ENCODE measurements around the gene FBXO21. TPM values are rescaled to one million over a fixed set of nuclear protein-coding genes. Genes with fewer than 3 reads are reported as not detected.

Gene FBXO21, protein sequence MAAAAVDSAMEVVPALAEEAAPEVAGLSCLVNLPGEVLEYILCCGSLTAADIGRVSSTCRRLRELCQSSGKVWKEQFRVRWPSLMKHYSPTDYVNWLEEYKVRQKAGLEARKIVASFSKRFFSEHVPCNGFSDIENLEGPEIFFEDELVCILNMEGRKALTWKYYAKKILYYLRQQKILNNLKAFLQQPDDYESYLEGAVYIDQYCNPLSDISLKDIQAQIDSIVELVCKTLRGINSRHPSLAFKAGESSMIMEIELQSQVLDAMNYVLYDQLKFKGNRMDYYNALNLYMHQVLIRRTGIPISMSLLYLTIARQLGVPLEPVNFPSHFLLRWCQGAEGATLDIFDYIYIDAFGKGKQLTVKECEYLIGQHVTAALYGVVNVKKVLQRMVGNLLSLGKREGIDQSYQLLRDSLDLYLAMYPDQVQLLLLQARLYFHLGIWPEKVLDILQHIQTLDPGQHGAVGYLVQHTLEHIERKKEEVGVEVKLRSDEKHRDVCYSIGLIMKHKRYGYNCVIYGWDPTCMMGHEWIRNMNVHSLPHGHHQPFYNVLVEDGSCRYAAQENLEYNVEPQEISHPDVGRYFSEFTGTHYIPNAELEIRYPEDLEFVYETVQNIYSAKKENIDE
- total RNA-seq (190 and 203 TPM in 2 replicates), polyA plus RNA-seq (53.7 and 66.8 TPM in 2 replicates)

DNA sequence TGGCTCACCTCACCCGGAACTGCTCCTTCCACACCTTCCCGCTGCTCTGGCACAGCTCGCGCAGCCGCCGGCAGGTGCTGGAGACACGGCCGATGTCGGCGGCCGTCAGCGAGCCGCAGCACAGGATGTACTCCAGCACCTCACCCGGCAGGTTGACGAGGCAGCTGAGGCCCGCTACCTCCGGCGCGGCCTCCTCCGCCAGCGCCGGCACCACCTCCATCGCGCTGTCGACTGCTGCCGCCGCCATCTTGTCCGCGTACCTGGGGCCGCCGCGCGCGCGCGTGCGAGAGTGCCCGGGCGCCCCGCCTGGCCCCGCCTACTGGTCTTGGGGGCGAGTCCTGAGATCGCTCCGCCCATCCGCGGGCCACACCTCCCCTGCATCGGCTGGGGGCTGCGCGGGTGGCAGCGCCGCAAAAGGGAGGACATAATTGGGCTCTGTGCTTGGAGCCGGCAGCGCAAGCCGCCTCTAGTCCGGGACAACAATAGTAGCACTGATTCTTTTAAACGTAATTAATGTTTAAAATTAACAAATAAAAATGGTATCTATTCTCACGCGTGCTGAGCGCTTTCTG lies at the start of gene FBXO21:
TSS of gene FBXO21 (minus strand) at position 261 of the 572 bp plus-strand sequence. CDS start at position 247, 14 bp downstream.
- TF ChIP-seq, protein P1, sequence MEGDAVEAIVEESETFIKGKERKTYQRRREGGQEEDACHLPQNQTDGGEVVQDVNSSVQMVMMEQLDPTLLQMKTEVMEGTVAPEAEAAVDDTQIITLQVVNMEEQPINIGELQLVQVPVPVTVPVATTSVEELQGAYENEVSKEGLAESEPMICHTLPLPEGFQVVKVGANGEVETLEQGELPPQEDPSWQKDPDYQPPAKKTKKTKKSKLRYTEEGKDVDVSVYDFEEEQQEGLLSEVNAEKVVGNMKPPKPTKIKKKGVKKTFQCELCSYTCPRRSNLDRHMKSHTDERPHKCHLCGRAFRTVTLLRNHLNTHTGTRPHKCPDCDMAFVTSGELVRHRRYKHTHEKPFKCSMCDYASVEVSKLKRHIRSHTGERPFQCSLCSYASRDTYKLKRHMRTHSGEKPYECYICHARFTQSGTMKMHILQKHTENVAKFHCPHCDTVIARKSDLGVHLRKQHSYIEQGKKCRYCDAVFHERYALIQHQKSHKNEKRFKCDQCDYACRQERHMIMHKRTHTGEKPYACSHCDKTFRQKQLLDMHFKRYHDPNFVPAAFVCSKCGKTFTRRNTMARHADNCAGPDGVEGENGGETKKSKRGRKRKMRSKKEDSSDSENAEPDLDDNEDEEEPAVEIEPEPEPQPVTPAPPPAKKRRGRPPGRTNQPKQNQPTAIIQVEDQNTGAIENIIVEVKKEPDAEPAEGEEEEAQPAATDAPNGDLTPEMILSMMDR (IDR thresholded peaks at IDR 0.05; ENCODE audit: low read depth, low read length): no peak
- Histone ChIP-seq H3K4me1 (ENCODE audit: low read depth) (peaks cover 4% of the 10 kb centered on the region), H3K4me3 (peak within 1 kb of the TSS; percentile 83), H3K36me3 (peaks cover 16% of the 10 kb centered on the region), H3K9me3 (ENCODE audit: low read depth) (no peaks in the 10 kb centered on the region), H3K27me3 (no peaks in the 10 kb centered on the region), H3K27ac (no peak within 1 kb of the TSS)
- peak; percentile 89 to 94 for DNase-seq (ENCODE audit: low read depth in 1 of 2, low spot score in 1 of 2)

DNA sequence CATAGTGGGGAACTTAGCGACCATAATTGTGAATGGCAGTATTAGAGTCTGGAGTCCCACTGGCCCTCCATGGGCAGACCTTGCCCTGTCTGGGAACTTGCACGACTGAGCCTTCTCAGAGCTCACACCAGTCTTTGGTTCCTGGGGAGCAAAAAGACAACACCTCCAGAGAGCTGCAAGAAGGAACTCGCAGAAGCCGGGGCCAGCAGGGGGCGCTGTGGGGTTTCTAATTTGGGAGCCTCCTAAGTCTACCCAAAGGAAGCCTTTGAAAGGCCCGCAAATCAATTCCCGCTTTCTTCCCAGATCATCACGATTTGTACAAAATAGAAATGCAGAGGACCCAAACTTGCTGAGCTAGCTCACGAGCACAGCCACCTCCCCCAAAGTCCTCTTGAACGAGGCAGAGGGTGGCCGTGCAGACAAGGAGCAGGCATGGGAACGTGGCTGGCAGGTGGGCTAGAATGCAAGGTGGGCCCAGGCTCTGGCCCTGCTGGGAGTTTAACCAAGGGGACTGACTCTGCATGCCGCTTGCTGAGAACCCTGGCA lies 46.3 kb upstream of the FBXO21 start:
- Histone ChIP-seq H3K27me3 (peaks cover 3% of the 10 kb centered on the region), H3K9me3 (ENCODE audit: low read depth) (no peaks in the 10 kb centered on the region), H3K4me1 (ENCODE audit: low read depth) (no peaks in the 10 kb centered on the region), H3K27ac (no peak overlapping the region), H3K4me3 (no peak overlapping the region), H3K36me3 (no peaks in the 10 kb centered on the region)
- peak; percentile 54 to 88 for DNase-seq (ENCODE audit: low read depth in 1 of 2, low spot score in 1 of 2)
- TF ChIP-seq, protein P1 (IDR thresholded peaks at IDR 0.05; ENCODE audit: low read depth, low read length): peak; percentile 76

DNA sequence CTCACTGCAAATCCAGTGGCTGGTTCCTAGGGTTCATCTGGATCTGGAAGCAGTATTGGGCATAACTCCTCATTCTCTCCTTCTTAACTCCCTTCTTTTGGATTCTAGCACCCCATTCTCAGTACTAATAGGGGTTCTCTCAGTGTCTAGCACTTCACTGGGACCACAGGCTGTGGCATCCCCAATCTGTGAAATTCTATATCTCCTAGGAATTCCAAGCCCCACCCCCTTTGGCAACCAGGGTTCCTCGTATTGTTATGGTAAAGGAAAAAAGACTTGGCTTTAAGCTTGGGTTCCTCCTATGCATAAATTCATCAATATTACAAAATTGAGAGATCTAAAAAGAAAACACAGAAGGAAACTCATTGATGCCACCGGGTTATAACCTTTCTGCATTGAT lies 45.0 kb upstream of the FBXO21 start:
- H3K36me3 ChIP-seq: no peaks in the 10 kb centered on the region
- no peak overlapping the region for H3K4me3 ChIP-seq
- peaks cover 3% of the 10 kb centered on the region for H3K27me3 ChIP-seq
- H3K4me1 ChIP-seq (ENCODE audit: low read depth): no peaks in the 10 kb centered on the region
- no peak overlapping the region for H3K27ac ChIP-seq
- TF ChIP-seq, protein P1 (IDR thresholded peaks at IDR 0.05; ENCODE audit: low read depth, low read length): no peak
- DNase-seq (ENCODE audit: low read depth in 1 of 2, low spot score in 1 of 2): no peak
- no peaks in the 10 kb centered on the region for H3K9me3 ChIP-seq (ENCODE audit: low read depth)

DNA sequence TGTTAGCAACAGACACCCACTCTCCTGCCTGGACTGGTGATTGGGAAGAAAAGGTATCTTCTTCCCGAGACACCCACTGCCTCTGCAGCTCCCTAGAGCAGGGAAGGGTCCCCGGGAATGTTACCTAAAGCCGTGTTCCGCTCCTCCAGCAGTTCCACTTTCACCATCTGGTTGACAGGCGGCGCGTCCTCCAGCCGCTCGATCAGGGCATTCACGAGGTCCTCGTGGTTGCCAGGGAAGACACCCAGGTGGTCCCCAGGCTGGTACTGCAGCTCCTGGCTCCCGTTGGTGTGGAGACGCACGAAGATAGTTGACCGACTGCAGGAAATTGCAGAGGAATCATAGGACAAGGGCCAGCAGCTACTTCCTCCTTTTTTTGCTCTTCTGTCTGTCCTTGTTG lies 44.2 kb upstream of the FBXO21 start:
- peaks cover 3% of the 10 kb centered on the region for H3K27me3 ChIP-seq
- no peak for DNase-seq (ENCODE audit: low read depth in 1 of 2, low spot score in 1 of 2)
- TF ChIP-seq, protein P1 (IDR thresholded peaks at IDR 0.05; ENCODE audit: low read depth, low read length): no peak
- no peaks in the 10 kb centered on the region for H3K9me3 ChIP-seq (ENCODE audit: low read depth)
- H3K36me3 ChIP-seq: no peaks in the 10 kb centered on the region
- H3K27ac ChIP-seq: no peak overlapping the region
- no peaks in the 10 kb centered on the region for H3K4me1 ChIP-seq (ENCODE audit: low read depth)
- no peak overlapping the region for H3K4me3 ChIP-seq

DNA sequence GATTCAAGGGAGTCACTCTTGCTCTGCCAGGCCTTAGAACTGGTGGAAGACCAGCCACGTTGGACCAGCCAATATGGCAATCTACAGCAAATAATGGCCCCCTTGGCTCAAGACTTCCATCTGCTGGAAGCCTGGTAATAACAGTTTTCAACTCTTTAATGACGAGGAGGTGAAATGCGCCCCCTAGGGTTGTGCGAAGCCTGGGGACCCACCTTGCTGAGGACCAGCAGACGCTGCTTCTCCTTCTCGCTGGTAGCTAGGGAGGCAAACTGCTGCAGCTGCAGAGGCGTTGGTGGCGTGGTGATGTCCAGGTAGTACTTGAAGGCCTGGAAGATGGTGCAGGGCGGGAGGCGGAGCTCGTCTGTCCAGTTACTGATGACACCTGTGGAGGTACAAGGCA lies 41.5 kb upstream of the FBXO21 start:
- no peak overlapping the region for H3K4me3 ChIP-seq
- no peak for DNase-seq (ENCODE audit: low read depth in 1 of 2, low spot score in 1 of 2)
- no peaks in the 10 kb centered on the region for H3K9me3 ChIP-seq (ENCODE audit: low read depth)
- H3K4me1 ChIP-seq (ENCODE audit: low read depth): no peaks in the 10 kb centered on the region
- TF ChIP-seq, protein P1 (IDR thresholded peaks at IDR 0.05; ENCODE audit: low read depth, low read length): no peak
- peaks cover 3% of the 10 kb centered on the region for H3K27me3 ChIP-seq
- H3K27ac ChIP-seq: no peak overlapping the region
- no peaks in the 10 kb centered on the region for H3K36me3 ChIP-seq
